Gastrocnemius medialis (tissue), 4 donors: ENCODE results near the gene STMND1.

ENCODE experiments used
- CTCF ChIP-seq, 5 experiments: fragments of 450-650 bp in 3 of 5; fragments of 200-600 bp in 2 of 5; sonication (generic) in 2 of 5; IDR thresholded peaks in 4 of 5; conservative IDR thresholded peaks in 1 of 5; 1 replicate in 4 of 5; 2 replicates in 1 of 5; pipeline ENCODE4 v1.5.1; 2016 to 2019; ENCODE audit warnings: antibody characterized with exemption in 5 of 5, mild to moderate bottlenecking in 3 of 5, moderate library complexity in 3 of 5
- POLR2A ChIP-seq, 2 donors: fragments of 450-650 bp; IDR thresholded peaks; one replicate each; pipeline ENCODE4 v1.6.1; 2017; ENCODE audit warnings: antibody characterized with exemption in 2 of 2, mild to moderate bottlenecking in 2 of 2, moderate library complexity in 2 of 2

- TF ChIP-seq CTCF (IDR thresholded peaks at IDR 0.05 in 4 of 5, conservative IDR thresholded peaks at IDR 0.05 in 1 of 5): no peak
- TF ChIP-seq POLR2A (IDR thresholded peaks at IDR 0.05): no peak
Measured at GRCh38 chr6:17093686-17094085, 8.2 kb upstream of the STMND1 start.
